Panc1 (cell line): ENCODE results near the gene COIL.

ENCODE experiments used
- CTCF ChIP-seq: fragments of 450-650 bp; IDR thresholded peaks from 2 replicates; pipeline ENCODE4 v1.5.1; 2017; ENCODE audit warnings: mild to moderate bottlenecking
- POLR2AphosphoS5 ChIP-seq: IDR thresholded peaks from 2 replicates; pipeline ENCODE4 v1.6.1; 2012; ENCODE audit warnings: mild to moderate bottlenecking, low read depth, low read length, moderate library complexity
- REST ChIP-seq, 2 experiments: IDR thresholded peaks; 2 replicates each; pipeline ENCODE4 v1.6.1; 2011 to 2012; ENCODE audit warnings: low read depth in 2 of 2, control low read depth in 1 of 2, low read length in 1 of 2, mild to moderate bottlenecking in 1 of 2, moderate library complexity in 1 of 2; ENCODE audit not compliant: insufficient read depth in 1 of 2
- SIN3A ChIP-seq: IDR thresholded peaks from 2 replicates; pipeline ENCODE4 v1.6.1; 2012; ENCODE audit warnings: low read depth, mild to moderate bottlenecking, low read length, moderate library complexity, borderline replicate concordance; ENCODE audit not compliant: insufficient read depth

- TF ChIP-seq CTCF (no peak), POLR2AphosphoS5 (no peak), REST (IDR thresholded peaks at IDR 0.05; ENCODE audit: insufficient read depth in 1 of 2, low read depth in 2 of 2, low read length in 1 of 2) (no peak), SIN3A (no peak)
These were observed 49.6 kb upstream of the COIL start for GRCh38 chr17:57010487-57010886.
